ENCODE data around the gene AEBP1. TPM values are rescaled to one million over a fixed set of nuclear protein-coding genes. Genes with fewer than 3 reads are reported as not detected.

AEBP1 gene
- total RNA-seq, 2 experiments from 2014 or later = 35.0 to 64.2 TPM

DNA sequence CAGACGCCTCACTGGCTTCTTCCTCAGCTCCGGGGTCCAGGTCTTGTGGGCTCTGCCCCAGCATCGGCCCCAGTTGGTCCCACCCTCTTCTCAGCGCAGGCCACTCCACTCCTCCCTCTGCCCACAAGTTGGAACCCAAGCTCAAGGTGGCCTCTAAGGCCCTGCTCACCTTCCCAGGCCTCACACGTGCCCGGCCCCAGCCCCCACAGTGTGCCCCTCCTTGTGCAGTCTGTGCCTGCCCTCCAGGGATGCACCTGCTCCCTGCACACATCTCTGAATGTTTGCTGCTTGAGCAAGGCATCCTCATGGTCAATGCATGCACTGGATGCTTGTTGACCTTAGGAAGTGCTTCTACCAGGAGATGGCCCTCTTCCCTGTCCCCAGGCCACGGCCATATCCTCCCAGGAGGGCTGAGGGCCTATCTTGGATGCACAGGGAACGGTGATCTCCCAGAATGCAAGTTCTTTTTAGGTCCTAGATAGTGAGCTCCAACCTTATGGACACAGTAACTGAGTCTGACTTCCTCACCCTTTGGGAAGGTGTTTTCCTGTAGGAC lies 7.7 kb upstream of the AEBP1 start:
- Histone ChIP-seq H4K20me1 (ENCODE audit: insufficient read depth, low read length) (no peaks in the 10 kb centered on the region), H3K79me2 (ENCODE audit: insufficient read depth, low read depth, low read length) (no peaks in the 10 kb centered on the region), H3K9me3 (ENCODE audit: low read length) (peaks cover 5% of the 10 kb centered on the region; the same call in 1 of the 2 replicates), H3K9me2 (ENCODE audit: insufficient read depth, low read length) (no peaks in the 10 kb centered on the region), H2AFZ (ENCODE audit: low read length) (no peak overlapping the region), H3K4me1 (ENCODE audit: insufficient read depth, low read length, poor library complexity, severe bottlenecking) (peaks cover 100% of the 10 kb centered on the region), H3K36me3 (ENCODE audit: insufficient read depth, low read length) (no peaks in the 10 kb centered on the region; the same call in 1 of the 2 replicates), H3K27ac (ENCODE audit: low read depth, low read length, poor library complexity, severe bottlenecking) (peak overlapping the region; percentile 98), H3K4me3 (ENCODE audit: low read depth, low read length, poor library complexity, severe bottlenecking) (peak overlapping the region; percentile 33), H3K4me2 (ENCODE audit: low read length) (peak overlapping the region; percentile 76)
- intact Hi-C loops (cut with micrococcal nuclease; ENCODE audit: unreplicated experiment) = loop anchor here (2.0 to 5.0 kb wide), 2 partner anchors 26 to 901 kb away; partner anchors contain the start of gene POLD2
- ChIA-PET CTCF (ENCODE audit: unreplicated experiment) (interaction anchor here (1.8 kb wide), 1 partner anchor 16 kb away, joined by 7 read pairs; no protein-coding TSS in a partner anchor), POLR2A (interaction anchor here (1.0 to 5.4 kb wide), 7 partner anchors 10 to 34 kb away, joined by 3 to 38 read pairs (median 4); partner anchors contain the start of genes POLD2 and POLM)
- TF ChIP-seq, protein P1, sequence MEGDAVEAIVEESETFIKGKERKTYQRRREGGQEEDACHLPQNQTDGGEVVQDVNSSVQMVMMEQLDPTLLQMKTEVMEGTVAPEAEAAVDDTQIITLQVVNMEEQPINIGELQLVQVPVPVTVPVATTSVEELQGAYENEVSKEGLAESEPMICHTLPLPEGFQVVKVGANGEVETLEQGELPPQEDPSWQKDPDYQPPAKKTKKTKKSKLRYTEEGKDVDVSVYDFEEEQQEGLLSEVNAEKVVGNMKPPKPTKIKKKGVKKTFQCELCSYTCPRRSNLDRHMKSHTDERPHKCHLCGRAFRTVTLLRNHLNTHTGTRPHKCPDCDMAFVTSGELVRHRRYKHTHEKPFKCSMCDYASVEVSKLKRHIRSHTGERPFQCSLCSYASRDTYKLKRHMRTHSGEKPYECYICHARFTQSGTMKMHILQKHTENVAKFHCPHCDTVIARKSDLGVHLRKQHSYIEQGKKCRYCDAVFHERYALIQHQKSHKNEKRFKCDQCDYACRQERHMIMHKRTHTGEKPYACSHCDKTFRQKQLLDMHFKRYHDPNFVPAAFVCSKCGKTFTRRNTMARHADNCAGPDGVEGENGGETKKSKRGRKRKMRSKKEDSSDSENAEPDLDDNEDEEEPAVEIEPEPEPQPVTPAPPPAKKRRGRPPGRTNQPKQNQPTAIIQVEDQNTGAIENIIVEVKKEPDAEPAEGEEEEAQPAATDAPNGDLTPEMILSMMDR (conservative IDR thresholded peaks at IDR 0.05; ENCODE audit: low read length) = no peak; the same call in 1 of the 2 replicates
- TF ChIP-seq EZH2phosphoT487 (IDR thresholded peaks at IDR 0.05; ENCODE audit: borderline replicate concordance, low read depth, low read length) = no peak
- BruUV-seq (replicated peaks) = no TSS peak
- DNase-seq (ENCODE audit: low spot score) = peak; percentile 83

DNA sequence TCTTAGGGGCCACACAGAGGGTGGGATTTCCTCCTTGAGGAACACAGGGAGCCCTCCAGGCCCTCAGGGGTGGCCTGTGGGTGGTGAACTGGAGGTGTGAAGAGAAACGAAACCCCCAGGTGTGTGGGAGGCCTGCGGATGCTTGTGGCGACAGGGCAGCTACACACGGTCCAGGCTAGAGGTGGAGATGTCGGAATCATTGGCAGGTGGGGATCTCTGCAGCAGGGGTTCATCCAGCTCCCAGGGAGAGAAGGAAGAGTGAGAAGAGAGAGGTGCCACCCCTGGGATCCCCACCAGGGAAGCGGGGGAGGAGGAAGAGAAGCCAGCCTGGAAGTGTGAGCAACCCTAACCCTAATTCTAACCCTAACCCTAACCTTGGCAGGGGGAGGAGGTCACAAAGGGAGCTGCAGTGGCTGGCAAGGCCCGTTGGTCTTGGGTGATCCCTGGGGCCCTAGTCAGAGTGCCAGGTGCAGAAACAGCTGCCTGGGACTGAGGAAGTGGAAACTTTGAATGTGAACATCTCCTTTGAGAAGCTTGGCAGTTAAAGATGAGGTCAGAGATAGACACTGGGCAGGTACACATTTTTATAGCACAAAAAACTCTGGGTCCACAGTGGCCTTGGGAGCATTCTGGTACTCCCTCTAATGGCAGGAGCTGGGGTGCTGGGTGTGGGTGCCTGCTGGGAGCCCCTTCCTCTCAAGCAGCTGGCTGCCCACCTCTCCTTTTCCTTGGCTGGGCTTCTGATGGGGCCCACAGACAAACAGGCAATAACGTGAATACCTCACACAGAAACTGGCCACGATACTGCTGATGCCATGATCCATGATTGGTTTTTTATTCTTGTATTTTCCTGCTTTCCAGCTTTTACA lies 6.8 kb upstream of the AEBP1 start:
- H3K9me2 ChIP-seq (ENCODE audit: insufficient read depth, low read length) = no peaks in the 10 kb centered on the region
- H3K4me1 ChIP-seq (ENCODE audit: insufficient read depth, low read length, poor library complexity, severe bottlenecking) = peaks cover 100% of the 10 kb centered on the region
- no peaks in the 10 kb centered on the region for H3K79me2 ChIP-seq (ENCODE audit: insufficient read depth, low read depth, low read length)
- no TSS peak for BruUV-seq (replicated peaks)
- no peak overlapping the region for H2AFZ ChIP-seq (ENCODE audit: low read length)
- TF ChIP-seq EZH2phosphoT487 (IDR thresholded peaks at IDR 0.05; ENCODE audit: borderline replicate concordance, low read depth, low read length) = no peak
- TF ChIP-seq, protein P1 (conservative IDR thresholded peaks at IDR 0.05; ENCODE audit: low read length) = peak; percentile 58
- peak overlapping the region; percentile 35 for H3K4me3 ChIP-seq (ENCODE audit: low read depth, low read length, poor library complexity, severe bottlenecking)
- peak overlapping the region; percentile 76 for H3K4me2 ChIP-seq (ENCODE audit: low read length)
- ChIA-PET POLR2A (interaction anchor here (0.6 to 5.4 kb wide), 13 partner anchors 11 to 698 kb away, joined by 3 to 38 read pairs (median 4); partner anchors contain the start of genes POLD2, POLM and YKT6), CTCF (ENCODE audit: unreplicated experiment) (interaction anchor here (0.5 to 1.8 kb wide), 3 partner anchors 16 to 107 kb away, joined by 3 to 7 read pairs (median 4); no protein-coding TSS in a partner anchor)
- intact Hi-C loops (cut with micrococcal nuclease; ENCODE audit: unreplicated experiment) = loop anchor here (1.0 to 5.0 kb wide), 3 partner anchors 15 to 900 kb away; partner anchors contain the start of genes POLD2 and POLM
- peak; percentile 98 for DNase-seq (ENCODE audit: low spot score)
- no peaks in the 10 kb centered on the region for H4K20me1 ChIP-seq (ENCODE audit: insufficient read depth, low read length)
- H3K9me3 ChIP-seq (ENCODE audit: low read length) = peaks cover 5% of the 10 kb centered on the region; the same call in 1 of the 2 replicates
- peak overlapping the region; percentile 98 for H3K27ac ChIP-seq (ENCODE audit: low read depth, low read length, poor library complexity, severe bottlenecking)
- H3K36me3 ChIP-seq (ENCODE audit: insufficient read depth, low read length) = no peaks in the 10 kb centered on the region; the same call in 1 of the 2 replicates

Data from OCI-LY7 (cell line).